Measurements from ENCODE around the gene PFKFB2. TPM values are rescaled to one million over a fixed set of nuclear protein-coding genes. Genes with fewer than 3 reads are reported as not detected.

PFKFB2 gene
- total and polyA plus RNA-seq, 2 of the 8 experiments (the other 6 are each of a cell fraction or from before 2014, with no cell fraction given) = 6.7 to 19.1 TPM

DNA sequence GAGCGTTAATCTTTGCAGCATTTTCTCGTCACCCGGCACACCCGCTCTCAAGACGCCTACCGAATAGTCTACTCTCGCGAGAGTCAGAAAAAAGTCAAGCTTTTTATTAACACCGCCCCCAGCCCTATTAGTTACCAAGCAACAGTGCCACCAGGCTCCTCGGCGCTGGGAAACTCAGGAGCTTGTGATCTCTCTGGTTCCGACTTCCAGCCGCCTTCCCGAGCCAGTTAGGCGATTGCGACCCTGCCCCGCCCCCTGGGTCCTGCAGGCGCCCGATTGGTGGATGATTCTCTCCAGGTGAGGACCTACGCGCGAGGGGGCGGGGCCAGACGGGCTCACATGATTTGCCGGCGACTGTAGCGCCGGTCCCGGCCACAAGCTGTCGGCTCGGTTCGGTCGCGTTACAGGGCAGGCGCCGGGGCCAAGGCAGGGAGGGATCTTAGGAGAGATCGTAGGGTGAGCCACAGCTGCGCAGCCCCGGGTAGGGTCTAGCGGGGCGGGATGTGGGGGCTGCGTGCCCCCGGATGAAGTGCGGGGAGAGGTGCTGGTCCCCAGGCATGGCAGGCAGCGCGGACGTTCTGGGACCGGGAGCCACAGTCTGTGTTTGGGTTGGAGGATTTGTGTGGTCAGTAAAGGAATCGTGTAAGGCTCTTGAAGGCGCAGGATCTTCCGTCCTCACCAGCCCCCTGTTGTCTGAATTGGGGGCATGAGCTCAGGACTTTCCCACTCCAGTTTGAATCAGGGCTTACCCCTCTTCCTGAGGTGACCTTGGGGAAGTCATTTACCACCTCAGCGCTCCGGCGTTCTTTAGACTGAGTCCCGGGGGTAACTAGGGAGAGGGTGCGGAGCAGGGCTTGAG is at the start of gene PFKFB2 (continued):
- TF ChIP-seq FOSL1 (IDR thresholded peaks at IDR 0.05; ENCODE audit: insufficient read depth, low read depth, low read length) = no peak
- TF ChIP-seq BCL11A (IDR thresholded peaks at IDR 0.05; ENCODE audit: low read depth in 2 of 2, low read length in 2 of 2) = no peak
- TF ChIP-seq, protein P1, sequence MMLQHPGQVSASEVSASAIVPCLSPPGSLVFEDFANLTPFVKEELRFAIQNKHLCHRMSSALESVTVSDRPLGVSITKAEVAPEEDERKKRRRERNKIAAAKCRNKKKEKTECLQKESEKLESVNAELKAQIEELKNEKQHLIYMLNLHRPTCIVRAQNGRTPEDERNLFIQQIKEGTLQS (IDR thresholded peaks at IDR 0.05; ENCODE audit: insufficient read depth, low read depth, low read length) = no peak
- peak; percentile 94 for TF ChIP-seq POLR2AphosphoS5 (IDR thresholded peaks at IDR 0.05; ENCODE audit: low read depth, low read length)
- TF ChIP-seq TAF1 (IDR thresholded peaks at IDR 0.05; ENCODE audit: low read depth, low read length) = peak; percentile 88
- TF ChIP-seq, protein P2, sequence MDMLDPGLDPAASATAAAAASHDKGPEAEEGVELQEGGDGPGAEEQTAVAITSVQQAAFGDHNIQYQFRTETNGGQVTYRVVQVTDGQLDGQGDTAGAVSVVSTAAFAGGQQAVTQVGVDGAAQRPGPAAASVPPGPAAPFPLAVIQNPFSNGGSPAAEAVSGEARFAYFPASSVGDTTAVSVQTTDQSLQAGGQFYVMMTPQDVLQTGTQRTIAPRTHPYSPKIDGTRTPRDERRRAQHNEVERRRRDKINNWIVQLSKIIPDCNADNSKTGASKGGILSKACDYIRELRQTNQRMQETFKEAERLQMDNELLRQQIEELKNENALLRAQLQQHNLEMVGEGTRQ (IDR thresholded peaks at IDR 0.05; ENCODE audit: low read length) = peak; percentile 63
- peak; percentile 98 for TF ChIP-seq CHD2 (IDR thresholded peaks at IDR 0.05; ENCODE audit: low read length)
- peak; percentile 11; the same call in 1 of the 2 replicates for TF ChIP-seq JUND (IDR thresholded peaks at IDR 0.05; ENCODE audit: low read length)
- TF ChIP-seq NRF1 (IDR thresholded peaks at IDR 0.05; ENCODE audit: low read depth, low read length) = no peak
- TF ChIP-seq SAP30 (IDR thresholded peaks at IDR 0.05; ENCODE audit: insufficient read depth, insufficient replicate concordance, low read length) = no peak
- TF ChIP-seq, protein P3, sequence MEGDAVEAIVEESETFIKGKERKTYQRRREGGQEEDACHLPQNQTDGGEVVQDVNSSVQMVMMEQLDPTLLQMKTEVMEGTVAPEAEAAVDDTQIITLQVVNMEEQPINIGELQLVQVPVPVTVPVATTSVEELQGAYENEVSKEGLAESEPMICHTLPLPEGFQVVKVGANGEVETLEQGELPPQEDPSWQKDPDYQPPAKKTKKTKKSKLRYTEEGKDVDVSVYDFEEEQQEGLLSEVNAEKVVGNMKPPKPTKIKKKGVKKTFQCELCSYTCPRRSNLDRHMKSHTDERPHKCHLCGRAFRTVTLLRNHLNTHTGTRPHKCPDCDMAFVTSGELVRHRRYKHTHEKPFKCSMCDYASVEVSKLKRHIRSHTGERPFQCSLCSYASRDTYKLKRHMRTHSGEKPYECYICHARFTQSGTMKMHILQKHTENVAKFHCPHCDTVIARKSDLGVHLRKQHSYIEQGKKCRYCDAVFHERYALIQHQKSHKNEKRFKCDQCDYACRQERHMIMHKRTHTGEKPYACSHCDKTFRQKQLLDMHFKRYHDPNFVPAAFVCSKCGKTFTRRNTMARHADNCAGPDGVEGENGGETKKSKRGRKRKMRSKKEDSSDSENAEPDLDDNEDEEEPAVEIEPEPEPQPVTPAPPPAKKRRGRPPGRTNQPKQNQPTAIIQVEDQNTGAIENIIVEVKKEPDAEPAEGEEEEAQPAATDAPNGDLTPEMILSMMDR (IDR thresholded peaks at IDR 0.05; ENCODE audit: control extremely low read depth in 1 of 3, insufficient read depth in 1 of 3, low read depth in 1 of 3, low read length in 3 of 3) = no peak
- TF ChIP-seq CREB1 (IDR thresholded peaks at IDR 0.05) = peak; percentile 79
- TF ChIP-seq RXRA (IDR thresholded peaks at IDR 0.05; ENCODE audit: insufficient read depth, low read depth, low read length) = no peak
- peak in 1 of 2 experiments; percentile 1; a peak in 2 of 4 replicates for TF ChIP-seq RAD21 (IDR thresholded peaks at IDR 0.05 in 1 of 2, conservative IDR thresholded peaks at IDR 0.05 in 1 of 2; ENCODE audit: low read depth in 2 of 2, low read length in 2 of 2)
- TF ChIP-seq ZNF274 (IDR thresholded peaks at IDR 0.05; ENCODE audit: borderline replicate concordance, extremely low read depth, low read length) = no peak
- TF ChIP-seq KDM4A (IDR thresholded peaks at IDR 0.05; ENCODE audit: low read depth, low read length, severe bottlenecking) = peak; percentile 92
- TF ChIP-seq KDM1A (IDR thresholded peaks at IDR 0.05; ENCODE audit: borderline replicate concordance, low read length) = no peak
- peak; percentile 96 for TF ChIP-seq PHF8 (conservative IDR thresholded peaks at IDR 0.05; ENCODE audit: low read depth, low read length)

All from H1 (cell line).